Body of pancreas (tissue), 4 donors: ENCODE data around the gene PHGDH.

Experiments used
- POLR2A ChIP-seq, 3 donors: fragments of 450-650 bp; IDR thresholded peaks; one replicate each; pipeline ENCODE4 v1.6.1; 2016; ENCODE audit warnings: antibody characterized with exemption in 3 of 3, mild to moderate bottlenecking in 2 of 3
- TF ChIP-seq, protein P1 (sequence below), 7 experiments: fragments of 450-650 bp in 4 of 7; fragments of 200-600 bp in 3 of 7; sonication (generic) in 3 of 7; IDR thresholded peaks; one replicate each; pipeline ENCODE4 v1.5.1; 2016 to 2019; ENCODE audit warnings: antibody characterized with exemption in 7 of 7

DNA sequence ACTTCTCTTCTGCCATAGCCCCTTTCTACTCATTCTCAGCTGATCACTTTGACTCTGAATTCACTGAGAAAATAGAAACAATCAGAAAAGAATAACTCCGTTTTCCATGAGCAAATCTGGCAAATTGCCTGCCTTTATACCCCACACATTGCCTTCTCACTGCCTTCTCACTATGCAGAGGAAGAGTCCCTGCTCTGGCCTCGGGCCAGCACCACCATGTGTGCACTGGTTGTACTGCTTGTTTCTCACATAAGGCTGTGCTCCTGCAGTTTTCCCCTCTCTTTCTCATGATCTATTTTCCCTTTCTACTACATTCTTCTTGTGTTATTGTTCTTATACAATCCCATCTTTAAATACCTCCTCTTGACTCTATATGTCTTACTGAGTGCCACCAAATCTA, 59.3 kb downstream of the PHGDH start:
- TF ChIP-seq, protein P1, sequence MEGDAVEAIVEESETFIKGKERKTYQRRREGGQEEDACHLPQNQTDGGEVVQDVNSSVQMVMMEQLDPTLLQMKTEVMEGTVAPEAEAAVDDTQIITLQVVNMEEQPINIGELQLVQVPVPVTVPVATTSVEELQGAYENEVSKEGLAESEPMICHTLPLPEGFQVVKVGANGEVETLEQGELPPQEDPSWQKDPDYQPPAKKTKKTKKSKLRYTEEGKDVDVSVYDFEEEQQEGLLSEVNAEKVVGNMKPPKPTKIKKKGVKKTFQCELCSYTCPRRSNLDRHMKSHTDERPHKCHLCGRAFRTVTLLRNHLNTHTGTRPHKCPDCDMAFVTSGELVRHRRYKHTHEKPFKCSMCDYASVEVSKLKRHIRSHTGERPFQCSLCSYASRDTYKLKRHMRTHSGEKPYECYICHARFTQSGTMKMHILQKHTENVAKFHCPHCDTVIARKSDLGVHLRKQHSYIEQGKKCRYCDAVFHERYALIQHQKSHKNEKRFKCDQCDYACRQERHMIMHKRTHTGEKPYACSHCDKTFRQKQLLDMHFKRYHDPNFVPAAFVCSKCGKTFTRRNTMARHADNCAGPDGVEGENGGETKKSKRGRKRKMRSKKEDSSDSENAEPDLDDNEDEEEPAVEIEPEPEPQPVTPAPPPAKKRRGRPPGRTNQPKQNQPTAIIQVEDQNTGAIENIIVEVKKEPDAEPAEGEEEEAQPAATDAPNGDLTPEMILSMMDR (IDR thresholded peaks at IDR 0.05), result no peak
- TF ChIP-seq POLR2A (IDR thresholded peaks at IDR 0.05), result no peak
